GOT3 (cell line): ENCODE data around the gene UBE2D1.

Experiments
- DNase-seq: peaks from one replicate; lab custom pipeline; 2025; ENCODE audit warnings: mixed read lengths; lab: John Stamatoyannopoulos, UW

UBE2D1 gene

DNA sequence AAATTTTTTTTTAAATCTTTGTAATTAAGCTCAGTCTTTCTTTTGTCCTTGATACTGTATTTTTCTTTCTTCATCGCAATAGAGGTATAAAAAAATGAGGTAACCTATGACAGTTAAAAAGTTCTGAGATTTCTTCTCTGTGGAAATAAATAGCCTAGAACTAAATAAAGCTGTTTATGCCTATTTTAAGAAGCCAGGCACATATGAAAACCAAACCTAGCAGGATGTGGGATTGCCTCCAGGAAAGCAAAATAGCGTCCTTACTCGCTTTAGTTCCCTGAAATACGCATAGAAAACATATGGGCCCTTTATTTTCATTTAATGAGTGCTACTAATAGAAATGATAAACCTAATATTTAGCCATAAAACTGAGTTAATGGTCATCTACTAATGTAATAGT lies 6.6 kb downstream of the UBE2D1 start:
- DNase-seq = no peak

DNA sequence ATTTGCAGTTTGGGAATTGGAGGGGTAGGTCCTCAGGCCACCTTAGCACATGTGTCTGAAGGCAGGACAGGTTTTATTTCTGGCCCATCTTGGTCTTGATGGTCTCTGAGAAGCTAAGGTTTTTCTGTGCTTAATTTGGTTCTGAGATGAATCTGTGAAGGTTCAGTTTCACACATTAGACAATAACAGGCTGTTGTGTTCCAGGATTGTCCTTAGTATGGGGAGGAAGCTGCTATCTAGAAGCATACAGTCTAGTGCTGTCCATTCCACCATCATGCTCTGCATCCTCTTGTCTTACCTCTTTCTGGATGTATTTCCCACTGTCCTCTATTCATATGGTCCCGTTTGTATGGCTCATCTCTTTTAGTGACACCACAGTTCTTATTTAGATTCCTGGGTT lies 7.1 kb downstream of the UBE2D1 start:
- DNase-seq = no peak

DNA sequence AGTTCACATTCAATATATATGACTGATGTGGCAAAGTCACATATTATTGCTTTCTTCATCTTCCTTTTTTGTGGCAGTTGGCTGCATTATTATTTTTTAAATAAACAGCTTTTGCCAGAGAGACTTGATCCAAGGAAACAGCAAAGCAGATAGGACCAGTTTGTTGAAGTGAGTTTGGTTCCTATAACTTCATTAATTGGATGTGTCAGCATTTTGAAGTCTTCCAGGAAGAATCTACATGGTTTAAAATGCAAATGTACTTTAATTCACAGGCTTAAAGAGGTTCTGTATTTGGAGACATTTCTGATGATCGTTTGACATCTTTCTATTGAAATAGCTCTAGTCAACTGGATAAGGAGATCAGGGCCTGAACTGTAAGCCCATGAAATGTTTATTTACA lies 13.2 kb downstream of the UBE2D1 start:
- no peak for DNase-seq

DNA sequence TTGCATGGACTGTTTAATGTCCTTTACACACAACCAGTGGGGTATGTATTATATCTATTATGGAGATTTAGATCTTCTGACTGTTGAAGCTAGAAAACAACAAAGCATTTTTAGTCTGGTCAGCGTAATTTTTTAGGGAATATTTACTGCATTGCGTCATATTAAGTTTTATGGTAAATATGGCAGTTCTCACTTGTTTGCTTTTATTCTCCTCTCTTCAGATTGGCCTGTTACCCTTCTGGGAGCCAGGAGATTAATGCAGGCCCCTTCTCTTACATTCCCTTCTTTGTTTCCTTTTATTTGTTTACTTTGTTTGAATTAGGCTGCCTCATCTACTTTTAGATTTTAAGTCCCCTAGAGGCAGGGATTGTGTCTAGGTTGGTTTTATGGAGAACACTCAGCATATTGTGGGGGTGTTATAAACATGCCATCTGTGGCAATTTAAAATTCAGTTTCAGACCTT lies 13.8 kb downstream of the UBE2D1 start:
- DNase-seq = no peak

DNA sequence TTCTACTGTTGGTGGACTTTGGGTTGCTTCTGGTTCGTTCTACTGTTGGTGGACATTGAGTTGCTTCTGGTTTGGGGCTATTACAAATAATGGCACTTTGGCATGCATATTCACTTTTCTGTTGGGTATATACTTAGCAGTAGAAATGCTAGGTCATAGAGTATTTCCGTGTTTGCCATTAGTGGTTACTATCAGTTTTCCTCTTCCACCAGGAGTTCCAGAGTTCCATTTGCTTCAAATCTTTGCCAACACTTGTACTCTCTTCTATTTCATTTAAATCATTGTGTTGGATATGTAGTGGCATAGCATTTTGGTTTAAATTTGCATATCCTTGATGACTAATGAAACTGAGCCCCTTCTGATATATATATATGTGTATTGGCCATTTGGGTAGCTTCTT lies 15.2 kb downstream of the UBE2D1 start:
- DNase-seq = no peak

DNA sequence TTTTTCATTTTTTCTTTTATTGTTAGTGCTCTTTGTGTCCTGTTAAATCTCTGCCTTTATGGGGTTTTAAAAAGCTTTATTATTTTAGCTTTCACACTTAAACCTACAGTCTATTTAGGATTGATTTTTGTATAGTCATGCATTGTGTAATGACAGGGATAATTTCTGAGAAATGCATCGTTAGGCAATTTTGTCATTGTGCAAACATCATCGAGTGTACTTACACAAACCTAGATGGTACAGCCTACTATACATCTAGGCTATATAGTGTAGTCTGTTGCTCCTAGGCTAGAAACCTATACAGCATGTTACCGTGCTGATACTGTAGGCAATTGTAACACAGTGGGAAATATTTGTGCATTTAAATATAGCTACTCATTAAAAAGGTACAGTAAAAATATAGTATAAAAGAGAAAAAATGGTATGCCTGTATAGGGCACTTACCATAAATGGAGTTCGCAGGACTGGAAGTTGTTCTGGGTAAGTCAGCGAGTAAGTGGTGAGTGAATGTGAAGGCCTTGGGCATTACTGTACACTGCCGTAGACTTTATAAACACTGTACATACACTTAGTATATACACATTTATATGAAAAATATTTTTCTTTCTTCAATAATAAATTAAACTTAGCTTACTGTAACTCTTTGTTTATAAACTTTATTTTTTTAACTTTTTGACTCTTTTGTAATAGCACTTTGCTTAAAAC lies 16.0 kb downstream of the UBE2D1 start:
- no peak for DNase-seq

DNA sequence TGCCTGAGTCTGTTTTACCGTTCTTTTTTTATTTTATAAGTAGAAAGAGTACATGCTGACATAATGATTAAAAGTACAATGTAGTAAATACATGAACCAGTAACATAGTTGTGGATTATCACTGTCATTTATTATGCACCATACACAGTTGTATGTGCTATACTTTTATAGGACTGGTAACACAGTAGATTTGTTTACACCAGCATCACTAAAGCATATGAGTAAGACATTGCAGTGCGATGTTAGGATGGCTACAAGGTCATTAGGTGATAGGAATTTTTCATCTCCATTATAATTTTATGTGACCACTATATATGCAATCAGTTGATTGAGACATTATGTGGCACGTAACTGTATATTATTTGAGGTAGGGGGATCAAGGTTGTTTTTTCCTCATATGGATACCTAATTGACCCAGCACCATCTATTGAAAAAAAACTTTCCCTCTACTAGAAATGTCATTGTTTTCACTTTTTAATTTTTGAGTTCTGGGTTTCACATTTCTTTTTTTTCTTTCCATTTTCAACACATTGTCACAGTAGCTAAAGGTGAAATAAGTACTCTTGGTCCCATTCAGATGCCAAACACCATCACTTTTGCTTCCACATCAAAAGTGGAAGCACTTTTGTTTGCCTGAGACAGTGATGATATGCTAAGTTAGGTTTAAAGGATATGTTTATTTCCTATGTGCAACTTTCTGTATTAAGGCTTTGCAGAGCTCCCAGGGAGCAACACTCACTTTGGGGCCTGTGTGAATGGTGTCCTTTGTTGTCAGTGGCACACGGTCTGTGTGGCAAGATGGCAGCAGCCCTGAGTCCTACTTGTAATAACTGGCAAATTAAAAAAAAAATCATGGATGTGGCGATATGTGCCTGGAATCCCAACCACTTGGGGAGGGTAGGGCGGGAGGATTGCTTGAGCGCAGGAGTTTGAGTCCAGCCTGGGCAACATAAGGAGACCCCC lies 17.1 kb downstream of the UBE2D1 start:
- no peak for DNase-seq

DNA sequence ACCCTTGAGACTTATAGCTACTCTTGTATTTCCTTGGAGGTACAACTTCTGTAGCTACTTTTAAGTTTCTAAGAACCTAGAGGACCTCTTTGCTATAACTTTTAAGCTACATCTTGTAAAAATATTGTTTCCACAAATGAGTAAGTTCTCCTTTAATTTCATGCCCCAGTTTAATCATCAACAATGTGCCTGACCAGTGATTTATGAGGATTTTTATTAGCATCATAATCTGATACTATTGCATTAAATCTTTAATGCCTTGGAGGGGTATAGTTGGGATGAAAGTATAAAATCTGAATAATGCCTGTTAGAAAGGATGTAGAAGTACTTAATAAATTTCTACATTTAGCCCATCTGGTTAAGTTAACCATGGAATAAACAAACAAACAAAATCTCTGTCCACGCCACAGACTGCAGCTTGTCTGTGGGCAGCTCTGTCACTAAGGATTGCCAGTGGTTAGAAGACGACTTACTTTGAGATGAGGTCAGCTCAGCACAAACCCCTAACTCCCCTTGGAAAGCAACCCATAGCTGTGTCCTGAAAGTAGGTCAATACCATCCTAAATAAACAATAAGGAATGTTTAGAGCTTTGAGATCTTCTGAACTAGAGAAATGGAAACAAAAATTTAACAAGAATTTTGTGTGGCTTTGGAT lies 18.3 kb downstream of the UBE2D1 start:
- DNase-seq = no peak

DNA sequence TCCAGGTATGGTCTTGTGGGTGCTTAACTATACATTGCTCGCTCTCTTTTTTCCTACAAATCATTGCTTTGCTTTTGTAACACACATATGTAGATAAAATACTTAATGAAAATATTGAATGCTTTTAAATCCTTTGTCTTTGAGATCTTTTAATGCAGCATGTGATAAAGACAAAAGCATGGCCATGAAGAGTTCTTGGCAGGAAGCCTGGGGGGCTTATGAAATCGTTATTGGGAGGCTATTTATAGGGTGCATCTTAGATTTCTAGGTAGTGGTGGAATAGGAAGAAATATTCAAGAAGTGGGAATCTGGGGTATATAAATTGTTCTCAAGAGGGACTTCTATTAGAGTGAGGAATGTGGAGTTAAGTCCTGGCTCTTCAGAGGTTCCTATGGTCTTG lies 21.9 kb downstream of the UBE2D1 start:
- DNase-seq = no peak

DNA sequence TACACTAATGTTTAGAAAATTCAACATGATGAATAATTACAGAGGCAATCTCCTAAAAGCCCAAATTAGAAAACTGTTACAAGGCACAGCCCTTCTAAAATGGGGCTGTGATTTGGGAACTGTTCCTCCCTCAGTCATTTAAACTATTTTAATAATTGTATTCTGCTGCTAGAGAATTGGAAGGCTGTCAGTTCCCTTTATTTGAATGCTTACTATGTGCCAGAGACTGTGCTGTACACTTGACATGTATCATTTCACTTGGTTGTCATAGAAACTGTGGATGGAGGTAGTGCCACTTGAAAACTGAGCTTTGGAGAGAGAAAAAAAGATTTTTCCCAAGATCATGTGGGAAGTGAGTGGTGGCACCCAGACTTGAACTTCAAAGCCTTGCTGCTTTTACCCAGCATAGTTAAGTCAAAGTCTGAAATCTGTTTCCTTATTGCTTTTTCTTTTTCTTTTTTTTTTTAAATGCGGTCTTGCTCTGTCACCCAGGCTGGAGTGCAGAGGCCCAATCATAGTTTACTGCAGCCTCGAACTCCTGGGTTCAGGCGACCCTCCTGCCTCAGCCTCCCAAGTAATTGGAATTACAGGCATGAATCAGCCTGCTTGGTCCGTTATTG lies 23.6 kb downstream of the UBE2D1 start:
- DNase-seq = no peak

DNA sequence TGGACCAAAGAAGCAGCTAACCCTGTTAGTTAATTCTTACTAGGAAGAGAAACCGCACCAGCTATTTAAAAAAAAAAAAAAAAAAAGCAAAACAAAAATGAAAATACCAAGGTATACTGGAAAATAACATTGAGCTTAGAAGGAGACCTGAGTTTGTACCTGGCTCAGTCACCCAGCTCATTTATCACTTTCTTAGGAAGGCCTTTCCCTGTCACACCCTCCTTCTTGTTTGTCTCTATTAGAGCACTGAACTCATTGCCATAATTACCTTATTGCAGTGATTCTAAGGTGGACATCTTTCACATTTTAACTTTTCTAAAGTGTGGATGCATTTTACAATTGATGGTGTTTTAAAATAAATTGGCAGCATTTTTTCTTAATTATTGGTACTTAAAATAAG lies 24.1 kb downstream of the UBE2D1 start:
- no peak for DNase-seq

DNA sequence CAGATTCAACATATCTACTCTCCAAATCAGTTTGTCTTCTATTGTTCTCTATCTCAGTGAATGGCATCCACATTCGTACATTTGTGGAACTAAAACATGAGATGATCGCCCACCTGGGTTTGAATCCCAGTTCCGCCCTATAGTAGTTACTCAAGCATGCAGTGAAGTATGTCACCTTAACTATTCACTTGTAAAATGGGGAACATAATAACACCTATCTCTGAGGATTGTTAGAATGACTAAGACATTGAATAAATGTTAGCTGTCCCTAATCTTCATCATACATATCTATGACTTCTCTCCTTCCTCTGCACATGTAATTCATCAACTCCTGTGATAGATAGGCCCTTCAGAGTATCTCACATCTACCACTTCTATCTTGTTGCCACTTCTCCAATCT lies 24.7 kb downstream of the UBE2D1 start:
- no peak for DNase-seq

DNA sequence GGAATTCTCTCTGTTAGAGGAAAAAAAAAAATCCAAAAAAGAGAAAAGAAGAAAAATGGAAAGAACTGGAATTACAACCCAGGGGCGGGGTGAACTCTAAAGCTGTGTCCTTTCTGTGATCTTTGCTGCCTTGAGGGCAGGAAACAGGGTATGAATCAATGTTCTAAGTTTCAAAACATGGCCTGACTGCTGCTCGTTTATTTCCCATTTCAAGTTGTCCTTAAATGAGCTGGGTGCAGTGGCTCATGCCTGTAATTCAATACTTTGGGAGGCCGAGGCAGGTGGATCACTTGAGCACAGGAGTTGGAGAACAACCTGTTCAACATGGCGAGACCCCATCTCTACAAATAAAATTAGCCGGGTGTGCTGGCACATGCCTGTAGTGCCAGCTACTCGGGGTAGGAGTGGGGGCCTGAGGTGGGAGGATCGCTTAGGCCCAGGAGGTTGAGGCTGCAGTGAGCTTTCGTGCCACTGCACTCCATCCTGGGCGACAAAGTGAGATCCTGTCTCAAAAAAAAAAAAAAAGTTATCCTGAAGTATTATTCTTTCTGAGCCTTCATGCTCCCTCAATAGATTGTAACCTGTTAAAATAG lies 25.7 kb downstream of the UBE2D1 start:
- DNase-seq = no peak

DNA sequence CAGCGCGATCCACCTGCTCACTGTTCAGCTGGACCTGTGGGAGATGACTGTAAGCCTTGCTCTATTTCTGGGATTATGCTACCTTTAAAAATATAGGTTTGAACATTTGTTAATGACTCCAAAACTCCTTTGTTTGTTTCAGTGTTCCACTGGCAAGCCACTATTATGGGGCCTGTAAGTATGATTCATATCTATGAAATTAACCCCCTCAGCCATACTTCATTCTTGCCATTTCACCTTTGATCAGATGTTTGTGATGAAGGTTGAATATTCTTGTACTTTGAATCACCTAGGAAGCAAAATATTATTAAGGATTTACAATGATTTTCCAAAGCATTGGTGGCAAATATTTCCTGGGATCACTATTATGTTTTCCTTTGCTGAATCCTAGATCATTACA lies 26.5 kb downstream of the UBE2D1 start:
- DNase-seq = no peak

DNA sequence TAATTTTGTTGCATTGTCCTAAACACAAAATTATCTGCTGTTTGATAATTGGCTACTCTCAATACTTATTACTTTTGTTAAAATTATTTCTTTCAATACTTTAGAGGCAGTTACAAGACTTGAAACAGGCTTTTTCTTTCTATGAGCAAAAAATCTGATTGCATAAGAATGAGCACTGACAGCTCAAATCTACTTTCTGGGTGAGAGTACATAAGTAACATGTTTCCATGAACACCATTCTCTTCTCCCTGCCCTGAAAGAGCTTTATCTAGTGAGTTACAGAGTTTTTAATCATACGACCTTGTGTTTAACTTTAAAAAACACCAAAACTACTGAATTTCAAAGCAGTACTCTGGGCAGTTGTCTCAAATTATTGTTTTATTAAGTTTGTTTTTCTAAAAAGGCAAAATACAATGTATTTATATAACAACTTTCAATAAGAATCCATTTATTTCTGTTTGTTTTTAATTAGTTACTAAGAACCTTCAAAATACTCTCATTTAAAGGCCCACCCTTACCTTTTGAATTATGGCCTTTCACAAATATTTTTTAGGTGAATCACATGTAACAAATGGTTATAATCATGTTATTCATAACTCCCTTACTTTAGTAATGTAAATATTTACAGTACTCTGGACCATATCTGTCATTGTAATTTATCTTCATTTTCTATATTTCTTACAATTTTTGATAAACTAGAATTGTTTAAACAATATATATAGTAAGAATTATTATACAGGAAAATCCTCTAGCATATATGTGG lies 27.4 kb downstream of the UBE2D1 start:
- no peak for DNase-seq

DNA sequence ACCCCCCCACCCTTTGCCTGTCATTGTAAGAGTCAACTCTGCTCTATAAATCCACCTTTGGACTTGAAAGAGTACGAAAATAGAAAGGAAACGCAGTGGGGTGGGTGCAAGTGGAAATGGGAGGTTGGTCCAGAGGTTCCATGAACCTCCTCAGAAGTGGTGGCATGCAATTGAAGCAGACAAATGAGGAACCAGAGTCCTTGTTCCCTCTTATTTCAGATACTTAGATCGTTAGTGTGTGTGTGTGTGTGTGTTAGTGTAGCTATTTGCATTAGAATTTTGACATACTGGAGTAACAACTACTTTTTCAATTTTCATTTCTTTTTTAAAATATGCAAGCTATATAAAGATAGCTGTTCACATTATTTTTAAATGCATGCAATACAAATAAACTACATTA lies 32.3 kb downstream of the UBE2D1 start:
- no peak for DNase-seq

DNA sequence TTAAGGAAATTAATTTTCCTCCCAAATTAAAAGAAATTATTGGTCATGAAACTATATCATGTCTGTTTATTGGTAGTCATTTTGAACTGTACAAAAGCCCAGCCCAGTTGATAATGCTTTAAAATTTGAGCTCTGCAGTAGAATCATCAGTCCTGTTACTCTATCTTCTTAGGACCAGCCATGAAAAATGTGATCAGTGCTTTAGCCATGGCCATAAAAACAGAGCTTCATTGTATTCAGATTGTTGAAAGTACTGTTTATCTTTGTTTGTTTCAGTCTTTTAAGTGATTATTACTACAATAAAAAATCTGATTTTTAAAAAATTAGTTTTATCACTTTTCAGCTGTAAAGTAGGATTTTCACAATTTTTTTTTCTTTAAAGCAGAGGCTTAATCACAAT lies 36.7 kb downstream of the UBE2D1 start:
- no peak for DNase-seq

DNA sequence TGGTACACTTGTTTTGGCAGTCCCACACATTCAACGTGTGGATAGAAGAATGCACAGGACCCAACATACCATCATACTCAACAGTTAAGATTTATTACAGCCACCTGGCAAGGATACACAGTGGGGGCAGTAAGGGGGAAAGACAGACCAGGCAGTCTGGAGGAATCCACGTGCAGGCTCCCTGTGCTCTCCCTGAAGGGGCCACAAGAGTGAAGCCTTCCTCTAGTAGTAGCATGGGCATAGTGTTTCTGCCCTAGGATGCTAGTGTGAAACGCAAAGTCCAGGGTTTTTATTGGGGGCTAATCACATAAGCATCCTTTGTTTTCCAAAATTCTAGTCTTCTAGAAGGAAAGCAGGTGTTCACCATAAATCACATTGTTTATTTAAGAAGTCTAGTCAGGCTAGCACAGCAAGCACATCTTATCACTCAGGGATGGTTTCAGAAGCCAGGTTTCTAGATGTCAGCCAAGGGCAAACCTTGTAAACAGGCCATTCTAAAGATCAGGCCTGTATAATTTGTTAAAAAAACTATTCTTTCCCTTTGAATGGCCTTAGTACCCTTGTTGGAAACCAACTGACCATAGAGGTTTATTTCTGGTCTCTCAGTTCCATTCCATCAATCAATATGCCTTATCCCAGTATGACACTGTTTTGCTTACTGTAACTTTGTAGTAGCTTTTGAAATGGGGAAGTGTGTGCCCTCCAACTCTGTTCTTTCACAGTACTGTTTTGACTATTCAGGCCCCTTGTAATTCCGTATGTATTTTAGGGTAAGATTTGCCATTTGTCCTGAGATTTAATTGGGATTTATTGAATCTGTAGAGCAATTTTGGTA lies 38.0 kb downstream of the UBE2D1 start:
- no peak for DNase-seq

DNA sequence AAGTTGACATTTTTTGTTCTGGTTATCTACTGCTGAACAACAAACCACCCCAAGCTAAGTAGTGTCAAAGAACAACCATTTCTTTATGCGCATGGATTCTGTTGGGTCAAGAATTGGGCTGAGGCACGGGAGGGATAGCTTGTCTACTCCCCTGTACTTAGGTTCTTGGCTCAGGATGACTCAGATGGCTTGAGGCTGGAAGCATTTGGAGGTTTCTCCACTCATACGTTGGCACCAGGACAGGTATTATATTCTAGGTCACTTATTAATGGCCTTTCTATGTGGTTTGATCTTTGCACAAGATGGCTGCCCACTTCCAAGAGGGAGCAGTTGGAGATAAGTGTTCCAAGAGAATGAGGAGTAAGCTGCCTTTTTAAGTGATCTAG lies 38.6 kb downstream of the UBE2D1 start:
- DNase-seq = no peak

DNA sequence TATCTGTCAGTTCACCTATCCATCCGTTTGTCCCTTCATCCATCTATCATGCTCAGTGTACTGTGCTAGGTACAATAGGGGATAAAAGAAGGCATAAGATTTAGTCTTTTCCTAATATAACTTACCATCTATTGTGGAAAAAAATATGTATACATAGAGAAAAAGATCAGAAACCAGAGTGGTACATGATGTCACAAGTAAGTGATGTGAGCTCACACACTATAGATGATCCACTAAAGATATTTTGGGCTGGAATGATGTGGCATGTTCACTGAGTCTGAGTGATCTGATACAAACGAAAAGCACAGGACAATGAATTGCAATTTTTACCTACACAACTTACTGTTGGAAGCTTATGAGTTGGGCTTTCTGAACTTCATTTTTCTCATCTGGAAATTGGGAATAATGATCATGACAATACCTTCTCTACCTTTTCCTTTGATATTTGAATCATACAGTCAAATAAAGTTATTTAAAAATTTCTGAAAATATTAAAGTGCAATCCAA lies 47.7 kb downstream of the UBE2D1 start:
- DNase-seq = no peak
